Parathyroid adenoma (tissue), 2 donors: Measurements from ENCODE around the gene ONECUT2.

Source experiments
- H2AFZ ChIP-seq: fragments of 300-600 bp; sonication (generic); one replicate; pipeline ENCODE4 v1.7.0; 2017; ENCODE audit warnings: antibody characterized with exemption, mild to moderate bottlenecking
- H3K27ac ChIP-seq: fragments of 300-600 bp; sonication (generic); one replicate; pipeline ENCODE4 v1.7.0; 2017
- H3K27me3 ChIP-seq: fragments of 300-600 bp; sonication (generic); one replicate; pipeline ENCODE4 v1.7.0; 2017; ENCODE audit warnings: low read length; ENCODE audit not compliant: control insufficient read depth, insufficient read depth
- H3K36me3 ChIP-seq: fragments of 300-600 bp; sonication (generic); one replicate; pipeline ENCODE4 v1.7.0; 2017; ENCODE audit warnings: low read length; ENCODE audit not compliant: control insufficient read depth, insufficient read depth
- H3K4me1 ChIP-seq: fragments of 300-600 bp; sonication (generic); one replicate; pipeline ENCODE4 v1.7.0; 2017; ENCODE audit warnings: control low read depth
- H3K4me2 ChIP-seq: fragments of 300-600 bp; sonication (generic); one replicate; pipeline ENCODE4 v1.7.0; 2017; ENCODE audit warnings: low read length
- H3K4me3 ChIP-seq: fragments of 300-600 bp; sonication (generic); one replicate; pipeline ENCODE4 v1.7.0; 2017; ENCODE audit warnings: low read depth, low read length
- H3K79me2 ChIP-seq: fragments of 300-600 bp; sonication (generic); one replicate; pipeline ENCODE4 v1.7.0; 2017; ENCODE audit warnings: control low read depth
- H3K9ac ChIP-seq: fragments of 300-600 bp; sonication (generic); one replicate; pipeline ENCODE4 v1.7.0; 2017; ENCODE audit warnings: mild to moderate bottlenecking
- H3K9me3 ChIP-seq: fragments of 300-600 bp; sonication (generic); one replicate; pipeline ENCODE4 v1.7.0; 2017; ENCODE audit warnings: low read length; ENCODE audit not compliant: control insufficient read depth
- TF ChIP-seq, protein P1 (sequence below): fragments of 300-600 bp; sonication (generic); IDR thresholded peaks from one replicate; pipeline ENCODE4 v1.7.0; 2017; ENCODE audit warnings: antibody characterized with exemption, mild to moderate bottlenecking
- donor health status: primary hyperparathyroidism.

ONECUT2 gene

DNA sequence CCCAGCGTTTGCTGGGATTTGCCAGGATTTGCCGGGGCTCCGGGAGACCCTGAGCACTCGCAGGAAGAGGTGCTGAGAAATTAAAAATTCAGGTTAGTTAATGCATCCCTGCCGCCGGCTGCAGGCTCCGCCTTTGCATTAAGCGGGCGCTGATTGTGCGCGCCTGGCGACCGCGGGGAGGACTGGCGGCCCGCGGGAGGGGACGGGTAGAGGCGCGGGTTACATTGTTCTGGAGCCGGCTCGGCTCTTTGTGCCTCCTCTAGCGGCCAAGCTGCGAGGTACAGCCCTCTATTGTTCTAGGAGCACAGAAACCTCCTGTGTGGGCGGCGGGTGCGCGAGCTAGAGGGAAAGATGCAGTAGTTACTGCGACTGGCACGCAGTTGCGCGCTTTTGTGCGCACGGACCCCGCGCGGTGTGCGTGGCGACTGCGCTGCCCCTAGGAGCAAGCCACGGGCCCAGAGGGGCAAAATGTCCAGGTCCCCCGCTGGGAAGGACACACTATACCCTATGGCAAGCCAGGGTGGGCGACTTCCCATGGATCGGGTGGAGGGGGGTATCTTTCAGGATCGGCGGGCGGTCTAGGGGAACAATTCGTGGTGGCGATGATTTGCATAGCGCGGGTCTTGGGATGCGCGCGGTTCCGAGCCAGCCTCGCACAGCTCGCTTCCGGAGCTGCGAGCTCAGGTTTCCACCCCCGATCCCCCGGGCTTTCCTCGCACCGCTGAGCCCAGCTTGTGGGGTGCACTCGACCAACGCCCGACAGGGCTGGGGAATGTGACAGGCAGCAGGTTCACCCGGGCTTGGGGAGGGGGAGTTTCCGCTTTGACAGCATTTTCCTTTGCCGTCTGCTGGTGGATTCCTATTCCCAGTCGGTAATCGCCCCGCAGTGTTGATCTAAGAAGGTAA is 2.8 kb downstream of the ONECUT2 start:
- H3K4me3 ChIP-seq = no peak overlapping the region
- no peak overlapping the region for H3K27ac ChIP-seq
- TF ChIP-seq, protein P1, sequence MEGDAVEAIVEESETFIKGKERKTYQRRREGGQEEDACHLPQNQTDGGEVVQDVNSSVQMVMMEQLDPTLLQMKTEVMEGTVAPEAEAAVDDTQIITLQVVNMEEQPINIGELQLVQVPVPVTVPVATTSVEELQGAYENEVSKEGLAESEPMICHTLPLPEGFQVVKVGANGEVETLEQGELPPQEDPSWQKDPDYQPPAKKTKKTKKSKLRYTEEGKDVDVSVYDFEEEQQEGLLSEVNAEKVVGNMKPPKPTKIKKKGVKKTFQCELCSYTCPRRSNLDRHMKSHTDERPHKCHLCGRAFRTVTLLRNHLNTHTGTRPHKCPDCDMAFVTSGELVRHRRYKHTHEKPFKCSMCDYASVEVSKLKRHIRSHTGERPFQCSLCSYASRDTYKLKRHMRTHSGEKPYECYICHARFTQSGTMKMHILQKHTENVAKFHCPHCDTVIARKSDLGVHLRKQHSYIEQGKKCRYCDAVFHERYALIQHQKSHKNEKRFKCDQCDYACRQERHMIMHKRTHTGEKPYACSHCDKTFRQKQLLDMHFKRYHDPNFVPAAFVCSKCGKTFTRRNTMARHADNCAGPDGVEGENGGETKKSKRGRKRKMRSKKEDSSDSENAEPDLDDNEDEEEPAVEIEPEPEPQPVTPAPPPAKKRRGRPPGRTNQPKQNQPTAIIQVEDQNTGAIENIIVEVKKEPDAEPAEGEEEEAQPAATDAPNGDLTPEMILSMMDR = peak; percentile 55

DNA sequence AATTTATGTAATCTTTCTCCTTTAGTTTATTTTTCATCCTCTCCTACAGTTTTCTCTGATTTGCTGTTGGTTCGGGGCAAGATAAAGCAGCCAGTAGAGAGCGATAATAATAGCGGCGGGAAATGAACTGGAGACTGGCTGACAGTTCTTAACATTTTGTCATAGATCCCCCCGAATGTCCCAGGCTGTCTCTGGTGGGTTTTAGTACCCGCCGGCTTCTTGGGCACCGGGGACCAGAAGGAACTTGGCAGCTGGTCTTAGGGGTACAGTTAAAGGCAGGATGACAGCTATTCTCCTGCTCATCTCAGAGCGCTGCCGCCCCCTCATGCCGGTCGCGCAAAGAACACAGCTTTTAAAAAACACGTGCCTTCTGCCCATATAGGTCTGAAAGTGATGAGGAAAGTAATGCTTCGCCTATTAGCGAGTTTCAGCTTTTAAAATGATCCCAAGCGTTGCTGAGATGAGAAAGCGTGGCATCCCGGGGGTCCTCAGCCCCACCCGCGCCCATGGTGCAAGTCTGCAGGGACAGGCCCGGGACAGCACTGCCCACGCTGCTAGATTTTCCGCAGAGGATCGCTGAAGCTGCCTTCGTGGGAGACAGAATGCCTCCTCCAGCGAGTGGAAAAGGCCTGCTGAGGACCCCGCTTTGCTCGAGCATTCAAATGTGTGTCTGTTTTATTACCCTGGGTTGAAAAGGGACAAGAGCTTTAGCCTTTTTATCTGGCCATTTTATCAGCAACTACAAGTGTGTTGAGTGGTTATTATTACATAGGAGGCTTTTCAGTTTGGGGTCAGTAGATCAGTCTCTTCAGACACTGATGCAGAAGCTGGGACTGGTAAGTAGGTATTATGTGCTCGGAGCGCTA is 3.8 kb downstream of the ONECUT2 start:
- Histone ChIP-seq H3K79me2 (no peaks in the 10 kb centered on the region), H2AFZ (no peak overlapping the region), H3K9me3 (no peaks in the 10 kb centered on the region), H3K4me3 (no peak overlapping the region), H3K27ac (no peak overlapping the region), H3K4me1 (peaks cover 12% of the 10 kb centered on the region), H3K4me2 (no peak overlapping the region), H3K9ac (no peak overlapping the region), H3K36me3 (no peaks in the 10 kb centered on the region), H3K27me3 (peaks cover 5% of the 10 kb centered on the region)
- TF ChIP-seq, protein P1 = no peak

More for the DNA sequence above, 2.8 kb downstream of the ONECUT2 start:
- H2AFZ ChIP-seq = no peak overlapping the region
- H3K4me1 ChIP-seq = peaks cover 12% of the 10 kb centered on the region
- H3K9ac ChIP-seq = no peak overlapping the region
- no peaks in the 10 kb centered on the region for H3K36me3 ChIP-seq
- no peaks in the 10 kb centered on the region for H3K79me2 ChIP-seq
- no peaks in the 10 kb centered on the region for H3K9me3 ChIP-seq
- peaks cover 5% of the 10 kb centered on the region for H3K27me3 ChIP-seq
- peak overlapping the region; percentile 49 for H3K4me2 ChIP-seq

DNA sequence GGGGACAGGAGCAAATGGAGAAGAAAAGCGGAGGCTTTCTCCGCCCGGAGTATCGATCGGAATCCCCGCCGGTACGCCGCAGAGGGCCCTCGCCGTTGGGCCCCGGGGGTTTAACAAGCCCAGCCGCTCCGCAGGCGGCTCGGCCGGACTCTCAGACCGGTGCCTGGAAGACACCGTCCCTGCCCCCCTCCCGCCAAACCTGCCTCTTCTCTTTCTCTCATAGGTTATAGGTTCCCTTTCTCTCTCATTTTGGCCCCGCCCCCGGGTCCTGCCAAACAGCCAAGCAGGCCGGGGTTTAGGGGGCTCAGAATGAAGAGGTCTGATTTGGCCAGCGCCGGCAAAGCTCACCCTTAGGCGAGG is 4.4 kb downstream of the ONECUT2 start:
- peaks cover 9% of the 10 kb centered on the region for H3K4me1 ChIP-seq
- H3K36me3 ChIP-seq = no peaks in the 10 kb centered on the region
- H3K9ac ChIP-seq = no peak overlapping the region
- TF ChIP-seq, protein P1 = no peak
- H2AFZ ChIP-seq = no peak overlapping the region
- H3K9me3 ChIP-seq = no peaks in the 10 kb centered on the region
- H3K4me2 ChIP-seq = no peak overlapping the region
- no peak overlapping the region for H3K27ac ChIP-seq
- no peak overlapping the region for H3K4me3 ChIP-seq
- peaks cover 5% of the 10 kb centered on the region for H3K27me3 ChIP-seq
- H3K79me2 ChIP-seq = no peaks in the 10 kb centered on the region

- no peak overlapping the region for H3K4me2 ChIP-seq
- H3K9ac ChIP-seq = no peak overlapping the region
- H3K9me3 ChIP-seq = no peaks in the 10 kb centered on the region
- peaks cover 8% of the 10 kb centered on the region for H3K4me1 ChIP-seq
- no peaks in the 10 kb centered on the region for H3K36me3 ChIP-seq
- TF ChIP-seq, protein P1 = no peak
- peaks cover 5% of the 10 kb centered on the region for H3K27me3 ChIP-seq
- H2AFZ ChIP-seq = no peak overlapping the region
- H3K4me3 ChIP-seq = no peak overlapping the region
- no peaks in the 10 kb centered on the region for H3K79me2 ChIP-seq
- no peak overlapping the region for H3K27ac ChIP-seq
Measured at GRCh38 chr18:57439985-57440330, 4.8 kb downstream of the ONECUT2 start.
